ENCODE data around the gene ASMTL. TPM values are rescaled to one million over a fixed set of nuclear protein-coding genes. Genes with fewer than 3 reads are reported as not detected.

ASMTL gene
- total and polyA plus RNA-seq, 2 experiments from 2014 or later, result 36.5 to 43.8 TPM

- Histone ChIP-seq H3K4me1 (ENCODE audit: low read depth) (no peaks in the 10 kb centered on the region), H3K4me3 (no peak overlapping the region), H3K27me3 (no peaks in the 10 kb centered on the region), H3K9me3 (ENCODE audit: low read depth) (no peaks in the 10 kb centered on the region), H3K27ac (no peak overlapping the region), H3K36me3 (no peaks in the 10 kb centered on the region)
- no peak for DNase-seq (ENCODE audit: low read depth in 1 of 2, low spot score in 1 of 2)
- no peak for TF ChIP-seq CTCF (IDR thresholded peaks at IDR 0.05; ENCODE audit: low read depth, low read length)
Measured at GRCh38 chrX:1444561-1445500, 7.9 kb downstream of the ASMTL start.

- Histone ChIP-seq H3K4me1 (ENCODE audit: low read depth) (no peaks in the 10 kb centered on the region), H3K27ac (no peak overlapping the region), H3K9me3 (ENCODE audit: low read depth) (no peaks in the 10 kb centered on the region), H3K27me3 (no peaks in the 10 kb centered on the region), H3K36me3 (no peaks in the 10 kb centered on the region), H3K4me3 (no peak overlapping the region)
- no peak for DNase-seq (ENCODE audit: low read depth in 1 of 2, low spot score in 1 of 2)
- TF ChIP-seq CTCF (IDR thresholded peaks at IDR 0.05; ENCODE audit: low read depth, low read length), result no peak
Measured at GRCh38 chrX:1443496-1444075, 9.1 kb downstream of the ASMTL start.

- TF ChIP-seq CTCF (IDR thresholded peaks at IDR 0.05; ENCODE audit: low read depth, low read length), result no peak
- Histone ChIP-seq H3K4me1 (ENCODE audit: low read depth) (no peaks in the 10 kb centered on the region), H3K27ac (no peak overlapping the region), H3K27me3 (no peaks in the 10 kb centered on the region), H3K36me3 (no peaks in the 10 kb centered on the region), H3K9me3 (ENCODE audit: low read depth) (no peaks in the 10 kb centered on the region), H3K4me3 (no peak overlapping the region)
- DNase-seq (ENCODE audit: low read depth in 1 of 2, low spot score in 1 of 2), result no peak
Measured at GRCh38 chrX:1442724-1443367, 9.9 kb downstream of the ASMTL start.

GRCh38 chrX:1442016-1442665, 10.6 kb downstream of the ASMTL start:
- H3K4me1 ChIP-seq (ENCODE audit: low read depth), result no peaks in the 10 kb centered on the region
- H3K9me3 ChIP-seq (ENCODE audit: low read depth), result no peaks in the 10 kb centered on the region
- H3K27me3 ChIP-seq, result no peaks in the 10 kb centered on the region
- TF ChIP-seq CTCF (IDR thresholded peaks at IDR 0.05; ENCODE audit: low read depth, low read length), result no peak
- DNase-seq (ENCODE audit: low read depth in 1 of 2, low spot score in 1 of 2), result no peak
- no peaks in the 10 kb centered on the region for H3K36me3 ChIP-seq
- no peak overlapping the region for H3K4me3 ChIP-seq
- H3K27ac ChIP-seq, result no peak overlapping the region

GRCh38 chrX:1440506-1440905, 12.2 kb downstream of the ASMTL start:
- Histone ChIP-seq H3K36me3 (peaks cover 6% of the 10 kb centered on the region), H3K9me3 (ENCODE audit: low read depth) (no peaks in the 10 kb centered on the region), H3K4me1 (ENCODE audit: low read depth) (no peaks in the 10 kb centered on the region), H3K27ac (no peak overlapping the region), H3K27me3 (no peaks in the 10 kb centered on the region), H3K4me3 (no peak overlapping the region)
- TF ChIP-seq CTCF (IDR thresholded peaks at IDR 0.05; ENCODE audit: low read depth, low read length), result no peak
- no peak for DNase-seq (ENCODE audit: low read depth in 1 of 2, low spot score in 1 of 2)

All from cardiac muscle cell (in vitro differentiated cells and primary cell).